Fibroblast of skin of right quadriceps (primary cell): ENCODE measurements around the gene FN1.
"Not testable (repeated sequence)": the region's sequence is repeated elsewhere in the genome, so short reads cannot be mapped to it uniquely, and the experiment has no call there.

Source experiments
- DNase-seq: peaks from one replicate; pipeline ENCODE4 v3.0.0-alpha.2; 2013

Gene FN1

GRCh38 chr2:215421859-215422461 lies 13.9 kb downstream of the FN1 start:
- DNase-seq, result no peak

- DNase-seq, result no peak
These were observed 15.4 kb downstream of the FN1 start for GRCh38 chr2:215420471-215420935.

GRCh38 chr2:215419769-215420470 lies 15.9 kb downstream of the FN1 start:
- no peak for DNase-seq

- DNase-seq, result no peak
These were observed 16.8 kb downstream of the FN1 start for GRCh38 chr2:215419113-215419512.

- no peak for DNase-seq
These were observed 17.6 kb downstream of the FN1 start for GRCh38 chr2:215418064-215418963.

GRCh38 chr2:215417400-215417951 lies 18.4 kb downstream of the FN1 start:
- DNase-seq, result no peak

- no peak for DNase-seq
These were observed 19.2 kb downstream of the FN1 start for GRCh38 chr2:215416656-215417055.

- DNase-seq, result no peak
These were observed 19.9 kb downstream of the FN1 start for GRCh38 chr2:215415820-215416577.

- no peak for DNase-seq
These were observed 20.6 kb downstream of the FN1 start for GRCh38 chr2:215415218-215415617.

- no peak for DNase-seq
These were observed 21.2 kb downstream of the FN1 start for GRCh38 chr2:215414674-215415073.

- DNase-seq, result no peak
These were observed 21.9 kb downstream of the FN1 start for GRCh38 chr2:215413974-215414373.

GRCh38 chr2:215413484-215413777 lies 22.4 kb downstream of the FN1 start:
- DNase-seq, result no peak

GRCh38 chr2:215411941-215412743 lies 23.7 kb downstream of the FN1 start:
- DNase-seq, result no peak

- peak; percentile 96 for DNase-seq
These were observed 25.0 kb downstream of the FN1 start for GRCh38 chr2:215410932-215411285.

- DNase-seq, result not testable (repeated sequence)
These were observed 25.5 kb downstream of the FN1 start for GRCh38 chr2:215410181-215410931.

GRCh38 chr2:215409331-215410127 lies 26.3 kb downstream of the FN1 start:
- no peak for DNase-seq

GRCh38 chr2:215408441-215408840 lies 27.4 kb downstream of the FN1 start:
- not testable (repeated sequence) for DNase-seq

- no peak for DNase-seq
These were observed 28.1 kb downstream of the FN1 start for GRCh38 chr2:215407590-215408264.

- no peak for DNase-seq
These were observed 28.8 kb downstream of the FN1 start for GRCh38 chr2:215407061-215407460.
